Activated CD4-positive, alpha-beta T cell treated with anti-CD3 and anti-CD28 coated beads, Interleukin-2, amount 50 U/mL, for 1 hour (primary cell): ENCODE results near the gene USP15.

Experiments
- DNase-seq: peaks from one replicate; pipeline ENCODE4 v3.0.0-alpha.2; 2020

Gene USP15

DNA sequence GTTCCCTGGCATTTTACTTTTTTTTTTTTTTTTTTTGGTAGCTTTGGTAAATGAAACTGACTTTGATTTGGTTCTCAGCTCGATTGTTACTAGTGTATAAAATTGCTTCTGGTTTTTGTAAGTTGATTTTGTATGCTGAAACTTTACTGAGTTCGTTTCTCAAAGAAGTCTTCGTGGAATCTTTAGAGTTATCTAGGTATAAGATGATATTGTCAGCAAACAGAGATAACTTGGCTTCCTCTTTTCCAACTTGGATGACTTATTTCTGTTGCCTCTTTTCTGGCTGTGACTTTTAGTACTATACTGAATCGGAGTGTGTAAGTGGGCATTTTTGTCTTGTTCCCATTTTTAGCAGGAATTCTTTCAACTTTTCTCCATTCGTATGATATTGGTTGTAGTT is 28.1 kb downstream of the USP15 start:
- DNase-seq, result no peak

DNA sequence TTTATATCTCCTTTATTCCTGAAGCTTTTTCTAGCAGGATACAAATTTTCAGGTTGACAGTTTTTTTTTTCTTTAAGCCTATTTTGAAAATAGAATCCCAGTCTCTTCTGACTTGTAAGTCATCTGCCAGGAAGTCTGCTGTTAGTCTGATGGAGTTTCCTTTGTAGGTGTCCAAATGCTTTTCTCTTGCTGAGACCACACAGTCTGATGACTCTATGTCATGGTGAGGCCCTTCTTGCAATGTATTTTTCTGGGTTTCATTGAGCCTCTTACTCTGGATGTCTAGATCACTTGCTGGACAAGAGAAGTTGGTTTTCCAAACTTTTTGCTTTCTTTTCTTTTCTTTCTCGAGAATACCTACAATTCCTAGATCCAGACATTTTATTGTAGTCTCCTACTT is 30.6 kb downstream of the USP15 start:
- no peak for DNase-seq

DNA sequence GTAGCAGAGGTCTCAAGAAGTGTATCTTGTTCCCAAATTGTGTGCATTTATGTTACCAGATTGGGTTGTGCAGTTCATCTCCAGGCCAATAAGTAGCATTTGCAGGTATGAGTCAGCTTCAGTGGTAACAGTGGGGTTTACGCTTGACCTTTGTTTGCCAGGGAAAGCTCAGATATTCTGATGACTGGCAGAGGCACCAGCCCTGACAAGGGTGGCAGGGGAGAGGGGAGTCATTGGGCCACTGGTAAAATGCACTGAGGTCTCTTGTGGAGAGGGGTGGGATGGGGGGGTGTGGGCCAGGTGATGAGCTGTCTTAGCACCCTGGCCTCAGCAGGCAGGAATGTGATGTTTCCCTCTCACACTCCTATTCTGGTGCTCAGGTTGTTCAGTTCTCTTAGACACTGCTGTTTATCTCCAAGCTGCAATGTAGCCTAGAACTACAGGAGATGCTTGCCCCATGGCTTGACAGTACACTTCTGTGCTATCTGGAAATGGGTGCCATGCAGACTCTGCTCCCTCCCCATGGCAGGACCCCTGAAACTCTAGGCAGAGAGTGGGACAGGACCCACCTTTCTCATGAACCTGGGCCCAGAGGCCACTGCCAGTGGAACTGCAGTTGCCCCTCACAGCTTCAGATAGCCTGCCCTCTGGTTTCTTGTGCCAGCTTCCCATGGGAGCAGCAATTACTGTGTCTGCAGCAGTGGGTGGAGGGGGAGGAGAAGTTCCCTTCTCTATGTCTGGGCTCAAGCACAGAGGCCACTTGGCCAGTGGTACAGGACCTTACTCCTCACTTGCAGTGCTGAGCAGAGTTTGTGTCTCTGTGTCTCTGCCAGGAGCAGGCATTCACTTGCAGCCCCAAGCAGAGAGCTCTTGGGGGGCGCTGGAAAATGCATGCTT is 31.9 kb downstream of the USP15 start:
- no peak for DNase-seq

DNA sequence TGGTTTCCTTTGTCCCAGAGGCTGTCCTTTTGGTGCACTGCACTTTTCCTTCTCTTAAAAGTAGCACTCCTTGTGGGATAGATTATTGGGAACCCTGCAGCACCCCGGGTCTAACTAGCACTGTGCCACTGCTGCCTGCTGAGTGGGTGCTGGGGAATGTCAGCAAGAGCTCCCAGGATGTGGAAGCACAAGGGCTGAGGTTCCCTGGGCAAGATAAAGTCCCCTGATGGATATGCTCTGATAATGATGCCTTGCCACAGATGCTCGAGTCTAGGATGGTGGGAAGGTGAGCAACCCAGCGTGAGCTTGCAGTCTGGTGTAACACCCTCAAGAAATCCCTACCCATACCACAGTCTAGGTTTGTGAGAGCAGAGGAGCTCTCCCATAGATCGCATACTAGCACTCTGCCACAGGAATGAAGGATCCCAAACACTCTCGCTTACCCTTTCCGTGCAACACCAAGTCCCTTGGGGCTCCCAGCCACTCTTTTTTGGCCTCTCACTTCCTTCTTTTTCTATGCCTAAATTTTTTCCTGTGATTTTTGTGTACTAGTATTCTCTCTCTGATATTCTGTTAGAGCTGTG is 32.6 kb downstream of the USP15 start:
- DNase-seq, result no peak

DNA sequence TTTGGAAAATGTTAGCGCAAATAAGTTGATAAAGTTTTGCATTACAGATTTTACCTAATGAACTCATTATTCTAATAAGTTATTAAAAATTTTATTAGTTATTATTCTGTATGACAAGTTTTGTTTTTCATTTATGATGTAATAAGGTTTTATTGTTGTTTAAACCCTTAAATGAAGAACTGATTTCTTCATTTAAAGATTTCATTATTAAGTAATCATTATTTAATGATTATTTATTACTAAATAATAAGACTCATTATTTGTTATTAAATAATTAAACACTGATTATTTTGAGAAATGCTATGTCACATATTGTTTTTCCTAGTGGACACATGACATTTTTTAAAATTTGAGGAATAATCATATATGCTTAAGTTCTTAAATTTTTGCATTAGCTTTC is 34.2 kb downstream of the USP15 start:
- no peak for DNase-seq

DNA sequence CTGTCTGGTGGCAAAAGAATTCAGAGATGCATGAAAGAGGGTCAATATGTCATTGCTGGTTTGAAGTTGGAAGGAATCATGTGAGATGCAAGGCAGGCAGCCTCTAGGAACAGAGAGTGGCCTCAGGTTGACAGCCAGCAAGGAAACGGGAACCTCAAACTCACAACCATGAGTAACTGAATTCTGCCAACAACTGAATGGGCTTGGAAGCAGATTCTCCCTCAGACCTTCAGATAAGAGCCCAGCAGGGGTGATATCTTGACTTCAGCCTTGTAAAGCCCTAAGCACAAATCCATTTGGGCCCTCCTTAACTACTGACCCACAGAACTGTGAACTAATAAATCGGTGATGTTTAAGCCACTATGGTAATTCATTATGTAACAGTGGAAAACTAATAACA is 35.8 kb downstream of the USP15 start:
- no peak for DNase-seq

DNA sequence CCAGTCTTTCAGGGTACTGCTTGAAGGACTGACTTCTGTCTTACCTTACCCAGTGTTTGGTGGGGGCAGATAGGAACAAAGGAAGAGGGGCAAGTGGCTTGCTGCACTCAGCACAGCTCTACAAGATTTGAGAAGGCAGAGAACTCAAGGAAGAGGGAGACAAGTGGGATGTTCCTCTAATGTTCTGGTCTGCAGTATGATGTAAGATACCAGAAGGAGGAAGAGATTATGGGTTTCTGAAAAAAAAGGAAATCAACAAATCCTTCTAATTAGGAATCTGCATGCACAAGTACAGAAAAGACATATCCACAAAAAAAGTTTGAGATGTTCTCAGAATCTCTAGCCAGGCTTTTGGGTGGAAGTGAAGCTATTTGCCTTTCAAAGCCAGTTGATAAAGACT is 37.1 kb downstream of the USP15 start:
- no peak for DNase-seq

DNA sequence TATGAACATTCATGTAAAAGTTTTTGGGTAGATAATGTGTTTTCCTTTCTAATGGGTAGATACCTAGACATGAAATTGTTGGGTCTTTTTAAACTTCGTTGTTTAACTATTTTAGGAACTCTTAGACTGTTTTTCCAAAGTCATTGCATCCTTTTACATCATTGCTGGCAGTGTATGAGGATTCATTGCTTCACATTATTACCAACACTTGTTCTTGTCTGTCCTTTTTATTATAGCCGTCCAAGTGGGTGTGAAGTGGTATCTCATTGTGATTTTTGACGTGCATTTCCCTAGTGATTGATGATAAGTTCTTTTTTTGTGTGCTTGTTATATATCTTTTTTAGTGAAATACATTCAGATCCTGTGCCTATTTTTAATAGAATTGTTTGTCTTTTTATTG is 39.4 kb downstream of the USP15 start:
- DNase-seq, result no peak

DNA sequence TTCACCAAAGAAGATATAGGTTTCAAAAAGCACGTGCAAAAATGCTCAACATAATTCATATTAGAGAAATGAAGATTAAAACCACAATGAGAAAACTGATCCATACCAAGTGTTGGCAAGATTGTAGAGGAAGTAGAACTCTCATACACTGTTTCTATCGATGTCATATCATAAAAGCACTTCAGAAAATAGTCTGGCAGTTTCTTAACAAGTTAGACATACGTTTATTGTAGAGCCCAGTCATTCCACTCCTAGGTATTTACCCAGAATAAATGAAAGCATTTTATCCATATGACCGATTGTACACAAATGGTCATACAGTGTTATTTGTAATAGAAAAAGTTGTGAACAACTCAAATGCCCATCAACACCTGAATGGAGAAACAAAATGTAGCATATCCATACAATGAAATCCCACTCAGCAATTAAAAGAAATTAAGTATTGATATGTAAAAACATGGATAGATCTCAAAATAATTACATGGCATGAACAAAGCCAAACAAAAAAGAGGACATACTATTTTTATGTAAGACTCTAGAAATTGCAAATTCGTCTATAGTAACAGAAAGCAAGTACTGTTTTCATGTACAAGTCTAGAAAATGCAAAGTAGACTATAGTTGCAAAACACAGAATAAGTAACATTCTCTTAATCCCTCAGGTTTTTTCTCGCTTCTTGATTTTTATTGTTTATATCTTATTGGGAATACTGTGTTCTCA is 41.0 kb downstream of the USP15 start:
- DNase-seq, result no peak

DNA sequence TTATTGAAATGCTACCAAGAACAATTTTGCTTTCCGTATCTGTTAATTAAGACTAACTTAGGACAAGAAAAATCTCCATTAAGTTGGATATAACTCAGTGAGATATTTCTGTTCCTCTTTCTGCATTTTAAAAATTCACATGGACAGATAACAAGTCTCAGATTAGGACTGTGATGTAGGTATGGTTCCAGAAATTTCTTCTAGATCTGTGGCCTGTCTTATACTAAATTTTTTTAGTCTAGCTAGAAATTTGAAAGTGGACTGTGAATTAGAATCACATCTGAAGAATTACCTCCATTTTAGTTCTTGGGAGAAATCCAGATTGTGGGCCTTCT is 41.6 kb downstream of the USP15 start:
- no peak for DNase-seq

DNA sequence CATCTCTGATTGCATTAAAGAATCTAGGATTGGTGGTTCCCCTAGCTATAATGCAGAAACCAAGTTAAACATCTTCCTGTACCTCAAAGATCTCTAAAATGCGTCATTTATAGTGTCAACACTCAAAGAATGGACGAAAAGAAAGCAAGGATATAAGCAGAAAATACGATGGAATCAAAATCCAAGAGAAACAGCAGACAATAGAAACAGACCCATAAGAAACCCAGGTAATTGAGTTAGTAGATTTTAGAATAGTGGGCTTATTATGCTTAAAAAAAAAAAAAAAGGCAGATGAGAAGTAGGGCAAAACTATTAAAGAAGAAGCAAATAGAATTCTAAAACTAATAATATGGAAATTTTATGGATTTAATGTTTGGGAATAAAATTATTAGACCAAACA is 44.4 kb downstream of the USP15 start:
- DNase-seq, result no peak

DNA sequence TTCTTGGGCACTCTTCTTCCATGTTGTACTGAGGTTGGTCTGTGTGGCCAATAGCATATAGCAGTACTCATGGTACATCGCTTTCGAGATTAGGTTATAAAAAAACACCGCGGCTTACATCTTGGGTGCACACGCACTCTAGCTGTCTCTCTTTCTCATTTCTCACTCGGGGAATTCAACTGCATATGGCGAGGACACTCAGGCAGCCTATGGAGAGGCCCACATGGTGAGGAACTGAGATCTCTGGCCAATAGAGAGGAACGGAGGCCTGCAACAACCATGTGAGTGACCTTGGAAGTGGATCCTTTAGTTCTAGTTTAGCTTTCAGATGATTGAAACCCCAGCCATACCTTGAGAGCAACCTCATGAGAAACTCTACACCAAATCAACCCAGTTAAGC is 45.6 kb downstream of the USP15 start:
- no peak for DNase-seq

DNA sequence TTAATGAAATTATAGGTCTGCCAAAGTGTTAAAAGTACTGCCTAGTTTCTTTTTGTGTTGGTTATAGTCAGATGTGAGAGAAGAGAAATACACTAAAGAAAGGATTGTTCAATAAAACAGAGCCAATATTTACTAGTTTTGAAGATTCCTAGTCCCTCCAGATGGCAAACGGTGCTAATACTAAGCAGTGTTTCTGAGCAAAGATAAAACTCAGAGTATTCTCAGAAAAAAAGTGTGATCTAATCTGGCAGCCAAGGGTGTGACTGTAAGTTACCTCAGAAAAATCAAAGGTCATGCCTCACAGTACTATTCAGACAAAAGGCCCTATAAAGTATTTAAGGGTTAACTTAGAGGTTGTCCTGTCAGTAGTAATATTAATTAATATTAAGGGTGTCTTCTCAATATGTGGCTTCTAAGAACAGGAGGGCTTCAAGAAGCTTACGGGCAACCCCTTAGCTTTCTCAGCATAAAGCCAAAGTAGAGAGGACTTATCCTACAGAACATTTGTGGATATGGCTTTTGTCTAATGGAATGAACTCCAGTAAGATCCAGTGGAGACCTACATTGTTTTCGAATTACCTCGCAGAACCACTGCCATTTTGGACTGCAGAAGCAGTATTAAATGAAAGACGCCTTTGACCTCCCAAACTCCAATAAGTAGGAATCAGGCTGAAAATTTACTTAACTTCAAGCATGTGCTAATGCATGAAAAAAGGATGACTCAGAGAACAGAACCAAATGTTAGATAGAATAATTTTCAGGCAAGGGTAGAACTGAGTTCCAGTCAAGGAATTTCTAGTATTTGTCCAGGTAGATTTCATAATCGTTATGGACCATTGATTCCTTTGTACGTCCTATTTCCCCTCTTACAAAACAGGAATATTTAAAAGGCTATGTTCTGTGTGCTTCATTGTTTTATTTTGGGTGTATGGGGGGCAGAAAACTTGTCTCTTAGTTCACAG is 46.6 kb downstream of the USP15 start:
- DNase-seq, result no peak

DNA sequence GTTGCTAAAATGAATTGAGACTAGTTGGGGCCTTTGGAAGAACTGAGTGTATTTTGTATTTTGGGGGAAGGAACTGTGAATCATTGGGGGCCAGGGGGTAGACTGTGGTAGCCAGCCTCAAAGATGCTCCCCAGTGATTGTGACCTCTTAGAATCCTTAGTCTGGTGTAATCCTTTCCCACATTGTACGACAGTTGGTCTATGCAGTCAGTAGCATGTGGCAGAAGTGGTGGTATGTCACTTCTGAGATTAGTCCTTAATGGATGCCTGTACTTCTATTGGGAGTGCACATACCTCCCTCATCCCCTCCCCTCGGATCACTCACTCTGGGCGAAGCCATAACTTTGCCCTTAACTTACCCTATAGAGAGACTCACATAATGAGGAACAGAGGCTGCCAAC is 48.0 kb downstream of the USP15 start:
- DNase-seq, result no peak

DNA sequence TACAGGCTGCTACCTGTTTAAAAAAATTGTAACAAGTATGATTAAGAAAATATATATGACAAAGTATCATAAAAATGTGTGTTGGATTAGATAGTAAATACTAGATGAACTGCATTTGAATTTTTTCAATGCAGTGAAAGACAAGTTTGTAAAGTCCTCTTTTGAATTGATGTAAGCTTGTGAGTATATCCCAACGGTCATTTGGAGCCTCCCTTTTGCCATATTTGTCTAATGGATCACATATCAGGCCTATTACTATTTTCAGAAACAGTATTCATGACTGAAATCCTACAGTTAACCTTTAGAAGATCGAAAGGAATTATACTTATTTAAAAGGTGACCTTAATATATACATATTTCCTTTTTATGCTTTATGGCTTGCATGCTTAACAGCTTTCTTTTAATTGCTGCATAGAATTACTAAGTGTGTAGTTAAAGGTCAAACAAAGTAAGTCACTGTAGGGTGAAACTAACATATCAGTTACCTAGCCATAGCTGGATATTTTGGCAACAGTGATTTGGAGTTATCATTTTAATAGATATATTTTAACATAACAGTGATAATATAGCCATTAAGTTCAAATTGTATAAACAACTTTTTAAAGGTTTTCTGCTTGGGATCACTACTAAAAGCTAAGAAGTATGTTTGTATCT is 53.6 kb downstream of the USP15 start:
- no peak for DNase-seq

DNA sequence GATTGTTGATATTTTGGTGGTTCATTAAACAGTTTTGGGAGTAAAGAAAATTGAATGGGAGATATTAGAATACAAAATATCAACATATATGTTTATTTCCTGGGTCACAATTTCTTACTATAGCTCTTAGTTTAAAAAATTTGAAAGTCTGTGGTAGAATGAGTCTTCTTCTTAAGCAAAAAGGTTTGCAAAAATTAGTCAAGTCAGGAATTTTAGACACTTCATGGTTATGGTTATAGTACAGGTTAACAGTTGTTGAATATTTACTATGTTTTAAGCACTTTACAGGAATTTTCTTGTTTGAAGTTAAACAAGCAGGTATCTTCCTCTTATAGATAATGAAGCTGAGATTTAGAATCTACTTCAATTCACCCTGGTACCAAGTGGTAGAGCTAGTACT is 56.8 kb downstream of the USP15 start:
- no peak for DNase-seq

DNA sequence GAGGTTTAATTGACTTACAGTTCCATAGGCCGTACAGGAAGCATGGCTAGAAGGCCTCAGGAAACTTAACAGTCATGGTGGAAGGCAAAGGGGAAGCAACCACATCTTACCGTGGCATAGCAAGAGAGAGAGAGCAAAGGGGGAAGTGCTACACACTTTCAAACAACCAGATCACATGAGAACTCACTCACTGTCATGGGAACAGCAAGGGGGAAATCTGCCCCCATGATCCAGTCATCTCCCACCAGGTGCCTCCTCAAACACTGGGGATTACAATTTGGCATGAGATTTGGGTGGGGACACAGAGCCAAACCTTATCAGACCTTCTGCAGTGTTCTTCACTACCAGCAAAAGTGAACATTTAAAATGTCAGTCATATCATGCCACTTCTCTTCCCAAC is 58.9 kb downstream of the USP15 start:
- DNase-seq, result no peak

DNA sequence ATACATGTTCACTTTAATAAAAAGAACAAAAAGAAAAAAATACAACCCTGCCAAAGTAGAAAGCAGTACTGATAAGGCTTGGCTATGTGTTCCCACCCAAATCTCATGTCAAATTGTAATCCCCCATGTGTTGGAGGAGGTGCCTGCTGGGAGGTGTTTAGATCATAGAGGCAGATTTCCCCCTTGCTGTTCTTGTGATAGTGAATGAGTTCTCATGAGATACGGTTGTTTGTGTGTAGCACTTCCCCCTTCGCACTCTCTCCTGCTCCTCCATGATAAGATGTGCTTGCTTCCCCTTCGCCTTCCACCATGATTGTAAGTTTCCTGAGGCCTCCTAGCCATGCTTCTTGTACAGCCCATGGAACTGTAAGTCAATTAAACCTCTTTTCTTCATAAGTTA is 59.9 kb downstream of the USP15 start:
- DNase-seq, result no peak

DNA sequence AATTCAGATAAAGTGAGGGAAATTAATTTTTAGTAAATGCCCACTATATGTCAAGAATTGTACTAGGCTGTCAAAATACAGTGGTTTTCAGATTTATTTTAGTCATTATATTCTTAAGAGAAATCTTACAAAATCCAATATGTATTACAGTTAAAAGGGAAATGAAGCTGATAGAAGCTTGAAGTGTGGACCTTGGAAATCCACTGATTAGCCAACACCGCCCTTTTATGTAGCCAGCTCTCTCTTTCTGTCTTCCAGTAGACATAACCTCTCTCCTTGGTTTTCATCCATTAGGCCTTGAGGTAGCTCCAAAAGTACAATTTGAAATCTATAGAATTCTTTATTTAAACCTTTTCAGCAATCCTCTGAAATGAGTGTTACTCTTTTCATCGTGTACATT is 63.2 kb downstream of the USP15 start:
- no peak for DNase-seq

DNA sequence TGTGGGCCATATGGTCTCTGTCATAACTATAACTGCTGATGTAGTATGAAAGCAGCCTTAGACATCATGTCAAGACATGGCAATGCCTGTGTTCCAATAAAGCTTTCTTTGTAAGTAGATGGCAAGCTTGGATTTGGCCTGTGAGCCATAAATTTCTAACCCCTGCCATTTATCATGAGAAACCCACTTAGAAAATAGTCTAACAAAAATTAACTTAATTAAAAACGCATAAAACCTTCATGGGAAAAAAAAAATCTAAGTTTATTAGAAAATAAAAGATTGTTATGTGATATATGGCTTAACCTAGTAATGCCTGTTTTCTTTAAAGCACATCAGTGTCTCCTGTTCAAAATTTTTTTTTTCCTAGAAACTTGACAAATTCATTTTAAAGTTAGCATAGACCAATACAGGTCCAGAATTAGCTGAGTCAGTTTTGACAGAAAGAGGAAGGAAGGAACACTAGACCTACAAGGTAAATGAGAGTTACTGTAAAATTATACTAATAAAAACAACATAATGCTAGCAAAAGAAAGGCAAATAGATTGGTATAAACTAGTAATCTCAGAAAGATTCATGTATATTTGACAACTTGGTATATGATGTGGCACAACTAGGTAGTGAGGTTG is 68.2 kb downstream of the USP15 start:
- no peak for DNase-seq

DNA sequence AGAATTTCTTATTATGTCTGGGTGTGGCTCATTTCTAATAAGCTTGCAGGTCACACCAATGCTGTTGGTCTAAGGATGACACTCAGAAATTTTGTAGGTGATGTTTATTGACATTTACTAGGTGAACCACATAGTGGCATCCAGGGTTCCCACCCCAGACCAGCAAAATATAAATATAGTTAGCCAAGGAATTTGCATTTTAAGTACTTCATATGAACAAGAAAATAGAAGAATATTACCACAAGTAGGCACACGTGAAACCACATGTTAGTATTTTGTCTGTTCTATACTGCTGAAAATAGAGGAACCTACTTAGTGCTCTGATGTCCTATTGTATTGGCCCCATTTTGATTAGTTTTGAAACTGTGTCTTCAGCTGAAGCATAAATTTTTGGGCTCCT is 71.1 kb downstream of the USP15 start:
- DNase-seq, result no peak

DNA sequence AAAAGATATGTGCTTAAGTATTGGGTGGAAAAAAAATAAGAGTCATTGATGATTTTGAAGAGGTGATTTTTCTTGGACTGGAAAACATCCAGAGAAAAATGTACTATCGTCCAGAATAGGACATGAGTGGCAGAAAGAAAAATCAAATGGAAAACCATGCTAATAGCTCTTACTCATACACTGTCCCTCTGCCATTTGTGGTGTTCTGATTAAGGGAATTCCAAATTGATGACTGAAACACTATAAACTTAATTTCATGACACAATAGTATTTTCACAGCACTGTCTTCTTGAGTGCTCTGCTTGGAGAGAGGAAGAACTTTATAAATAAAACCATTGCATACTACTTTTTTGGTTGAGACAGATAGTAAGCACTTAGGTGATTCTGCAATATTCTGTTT is 72.4 kb downstream of the USP15 start:
- DNase-seq, result no peak
